Activated CD4-positive, alpha-beta T cell treated with anti-CD3 and anti-CD28 coated beads for 24 hours (primary cell): ENCODE measurements around the gene NFAM1.

Source experiments
- DNase-seq, 2 donors: peaks; one replicate each; pipeline ENCODE4 v3.0.0-alpha.2; 2020; ENCODE audit warnings: low read depth in 2 of 2

NFAM1 gene

GRCh38 chr22:42416671-42417230, 15.5 kb downstream of the NFAM1 start:
- DNase-seq = no peak

GRCh38 chr22:42414565-42415303, 17.5 kb downstream of the NFAM1 start:
- no peak for DNase-seq

GRCh38 chr22:42414021-42414420, 18.2 kb downstream of the NFAM1 start:
- DNase-seq = no peak

- no peak for DNase-seq
Measured at GRCh38 chr22:42412744-42413333, 19.4 kb downstream of the NFAM1 start.

GRCh38 chr22:42410708-42411107, 21.5 kb downstream of the NFAM1 start:
- DNase-seq = no peak

- no peak for DNase-seq
Measured at GRCh38 chr22:42408810-42409529, 23.2 kb downstream of the NFAM1 start.

GRCh38 chr22:42408276-42408675, 23.9 kb downstream of the NFAM1 start:
- DNase-seq = no peak

- no peak for DNase-seq
Measured at GRCh38 chr22:42404266-42404665, 27.9 kb downstream of the NFAM1 start.

GRCh38 chr22:42401535-42402334, 30.5 kb downstream of the NFAM1 start:
- no peak for DNase-seq

GRCh38 chr22:42400811-42401534, 31.2 kb downstream of the NFAM1 start:
- DNase-seq = no peak

GRCh38 chr22:42399315-42400271, 32.6 kb downstream of the NFAM1 start:
- DNase-seq = no peak

GRCh38 chr22:42397332-42398249, 34.6 kb downstream of the NFAM1 start:
- DNase-seq = no peak

GRCh38 chr22:42396621-42397331, 35.4 kb downstream of the NFAM1 start:
- no peak for DNase-seq

- DNase-seq = no peak
Measured at GRCh38 chr22:42389143-42389542, 43.1 kb downstream of the NFAM1 start.

- DNase-seq = no peak
Measured at GRCh38 chr22:42388130-42388797, 43.9 kb downstream of the NFAM1 start.

GRCh38 chr22:42387631-42388030, 44.6 kb downstream of the NFAM1 start:
- DNase-seq = no peak

GRCh38 chr22:42385696-42386095, 46.5 kb downstream of the NFAM1 start:
- DNase-seq = no peak

- no peak for DNase-seq
Measured at GRCh38 chr22:42384506-42384905, 47.7 kb downstream of the NFAM1 start.
